Liver (tissue), 2 donors: Measurements from ENCODE around the gene SLAIN2.

Experiments used
- CTCF ChIP-seq: fragments of 150-350 bp; IDR thresholded peaks from 2 replicates; pipeline ENCODE4 v1.5.1; 2017; ENCODE audit warnings: improper control_type of control experiment, low read depth, low read length; ENCODE audit not compliant: missing input control
- MAX ChIP-seq: IDR thresholded peaks from 2 replicates; pipeline ENCODE4 v1.6.1; 2016; ENCODE audit warnings: antibody characterized with exemption
- REST ChIP-seq: IDR thresholded peaks from 2 replicates; pipeline ENCODE4 v1.6.1; 2016; ENCODE audit warnings: antibody characterized with exemption, mild to moderate bottlenecking
- YY1 ChIP-seq: IDR thresholded peaks from 2 replicates; pipeline ENCODE4 v1.6.1; 2016; ENCODE audit warnings: antibody characterized with exemption, mild to moderate bottlenecking
- donor health status: healthy.

GRCh38 chr4:48375651-48376304 is 34.4 kb downstream of the SLAIN2 start:
- no peak for TF ChIP-seq CTCF
- no peak for TF ChIP-seq MAX
- TF ChIP-seq YY1 = peak; percentile 53
- TF ChIP-seq REST = peak; percentile 36
